Neural cell (in vitro differentiated cells): ENCODE results near the gene IQGAP2.

Experiments
- EP300 ChIP-seq: fragments of 450-650 bp; conservative IDR thresholded peaks from 2 replicates; pipeline ENCODE4 v1.6.1; 2014; ENCODE audit warnings: antibody characterized with exemption, mild to moderate bottlenecking, moderate library complexity; ENCODE audit not compliant: poor library complexity, severe bottlenecking
- EZH2 ChIP-seq: fragments of 200-600, 300-800 bp; shearing (Covaris generic), sonication (generic); IDR thresholded peaks from 2 replicates; pipeline ENCODE4 v1.6.1; 2014; ENCODE audit warnings: antibody characterized with exemption, low read length, borderline replicate concordance, mild to moderate bottlenecking; ENCODE audit not compliant: insufficient read depth, poor library complexity, severe bottlenecking
- MXI1 ChIP-seq: fragments of 450-650 bp; conservative IDR thresholded peaks from 2 replicates; pipeline ENCODE4 v1.6.1; 2014; ENCODE audit warnings: antibody characterized with exemption, mild to moderate bottlenecking; ENCODE audit not compliant: poor library complexity, severe bottlenecking
- POLR2AphosphoS5 ChIP-seq: IDR thresholded peaks from 2 replicates; pipeline ENCODE4 v1.6.1; 2012
- SMC3 ChIP-seq: fragments of 450-650 bp; conservative IDR thresholded peaks from 2 replicates; pipeline ENCODE4 v1.6.1; 2014; ENCODE audit warnings: antibody characterized with exemption, mild to moderate bottlenecking, moderate library complexity; ENCODE audit not compliant: poor library complexity
- TAF1 ChIP-seq: IDR thresholded peaks from 2 replicates; pipeline ENCODE4 v1.6.1; 2012; ENCODE audit warnings: low read depth
- TF ChIP-seq, protein P1 (sequence below): fragments of 450-650 bp; IDR thresholded peaks from 2 replicates; pipeline ENCODE4 v1.5.1; 2014; ENCODE audit warnings: antibody characterized with exemption, mild to moderate bottlenecking, moderate library complexity; ENCODE audit not compliant: poor library complexity, severe bottlenecking
- TF ChIP-seq, protein P2 (sequence below): IDR thresholded peaks from 2 replicates; pipeline ENCODE4 v1.6.1; 2012; ENCODE audit warnings: borderline replicate concordance

DNA sequence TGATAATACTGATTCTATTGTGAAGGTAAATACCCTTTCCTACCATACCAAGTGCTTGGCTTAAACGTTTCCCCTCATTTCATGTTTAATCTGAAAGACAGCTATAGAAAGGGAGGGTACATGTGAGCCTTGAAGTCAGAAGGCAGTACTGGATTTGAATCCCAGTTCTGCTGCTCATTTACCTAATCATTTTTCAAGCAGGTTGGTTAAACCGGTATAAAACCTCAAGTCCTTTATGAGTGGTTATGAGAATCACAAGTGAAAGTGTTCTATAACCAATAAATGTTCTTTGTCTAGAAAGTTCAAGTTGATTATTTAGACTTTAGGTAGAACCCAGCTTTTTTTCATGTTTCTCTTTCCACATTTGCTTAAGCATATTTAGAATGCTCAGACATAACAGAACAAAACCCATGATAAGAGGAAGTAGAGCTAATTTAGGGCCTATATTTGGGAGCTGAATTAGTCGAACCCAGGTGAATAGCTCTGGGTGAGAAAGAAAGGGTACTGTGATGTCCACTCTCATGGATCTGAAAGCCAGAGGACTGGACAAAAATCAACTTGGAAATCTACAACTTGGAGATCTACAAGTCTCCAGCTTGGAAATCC is 249.8 kb downstream of the IQGAP2 start:
- TF ChIP-seq POLR2AphosphoS5, result no peak
- TF ChIP-seq, protein P1, sequence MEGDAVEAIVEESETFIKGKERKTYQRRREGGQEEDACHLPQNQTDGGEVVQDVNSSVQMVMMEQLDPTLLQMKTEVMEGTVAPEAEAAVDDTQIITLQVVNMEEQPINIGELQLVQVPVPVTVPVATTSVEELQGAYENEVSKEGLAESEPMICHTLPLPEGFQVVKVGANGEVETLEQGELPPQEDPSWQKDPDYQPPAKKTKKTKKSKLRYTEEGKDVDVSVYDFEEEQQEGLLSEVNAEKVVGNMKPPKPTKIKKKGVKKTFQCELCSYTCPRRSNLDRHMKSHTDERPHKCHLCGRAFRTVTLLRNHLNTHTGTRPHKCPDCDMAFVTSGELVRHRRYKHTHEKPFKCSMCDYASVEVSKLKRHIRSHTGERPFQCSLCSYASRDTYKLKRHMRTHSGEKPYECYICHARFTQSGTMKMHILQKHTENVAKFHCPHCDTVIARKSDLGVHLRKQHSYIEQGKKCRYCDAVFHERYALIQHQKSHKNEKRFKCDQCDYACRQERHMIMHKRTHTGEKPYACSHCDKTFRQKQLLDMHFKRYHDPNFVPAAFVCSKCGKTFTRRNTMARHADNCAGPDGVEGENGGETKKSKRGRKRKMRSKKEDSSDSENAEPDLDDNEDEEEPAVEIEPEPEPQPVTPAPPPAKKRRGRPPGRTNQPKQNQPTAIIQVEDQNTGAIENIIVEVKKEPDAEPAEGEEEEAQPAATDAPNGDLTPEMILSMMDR, result no peak
- no peak for TF ChIP-seq EP300
- TF ChIP-seq, protein P2, sequence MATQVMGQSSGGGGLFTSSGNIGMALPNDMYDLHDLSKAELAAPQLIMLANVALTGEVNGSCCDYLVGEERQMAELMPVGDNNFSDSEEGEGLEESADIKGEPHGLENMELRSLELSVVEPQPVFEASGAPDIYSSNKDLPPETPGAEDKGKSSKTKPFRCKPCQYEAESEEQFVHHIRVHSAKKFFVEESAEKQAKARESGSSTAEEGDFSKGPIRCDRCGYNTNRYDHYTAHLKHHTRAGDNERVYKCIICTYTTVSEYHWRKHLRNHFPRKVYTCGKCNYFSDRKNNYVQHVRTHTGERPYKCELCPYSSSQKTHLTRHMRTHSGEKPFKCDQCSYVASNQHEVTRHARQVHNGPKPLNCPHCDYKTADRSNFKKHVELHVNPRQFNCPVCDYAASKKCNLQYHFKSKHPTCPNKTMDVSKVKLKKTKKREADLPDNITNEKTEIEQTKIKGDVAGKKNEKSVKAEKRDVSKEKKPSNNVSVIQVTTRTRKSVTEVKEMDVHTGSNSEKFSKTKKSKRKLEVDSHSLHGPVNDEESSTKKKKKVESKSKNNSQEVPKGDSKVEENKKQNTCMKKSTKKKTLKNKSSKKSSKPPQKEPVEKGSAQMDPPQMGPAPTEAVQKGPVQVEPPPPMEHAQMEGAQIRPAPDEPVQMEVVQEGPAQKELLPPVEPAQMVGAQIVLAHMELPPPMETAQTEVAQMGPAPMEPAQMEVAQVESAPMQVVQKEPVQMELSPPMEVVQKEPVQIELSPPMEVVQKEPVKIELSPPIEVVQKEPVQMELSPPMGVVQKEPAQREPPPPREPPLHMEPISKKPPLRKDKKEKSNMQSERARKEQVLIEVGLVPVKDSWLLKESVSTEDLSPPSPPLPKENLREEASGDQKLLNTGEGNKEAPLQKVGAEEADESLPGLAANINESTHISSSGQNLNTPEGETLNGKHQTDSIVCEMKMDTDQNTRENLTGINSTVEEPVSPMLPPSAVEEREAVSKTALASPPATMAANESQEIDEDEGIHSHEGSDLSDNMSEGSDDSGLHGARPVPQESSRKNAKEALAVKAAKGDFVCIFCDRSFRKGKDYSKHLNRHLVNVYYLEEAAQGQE, result no peak
- no peak for TF ChIP-seq TAF1
- TF ChIP-seq SMC3, result no peak
- TF ChIP-seq EZH2, result no peak
- no peak for TF ChIP-seq MXI1
